ENCODE data around the gene PAPLN.

PAPLN gene

GRCh38 chr14:73313151-73313550 is 75.8 kb downstream of the PAPLN start:
- Histone ChIP-seq H3K4me1 (ENCODE audit: insufficient read depth, low read length, severe bottlenecking) (peaks cover 17% of the 10 kb centered on the region), H3K9me3 (ENCODE audit: low read length) (no peaks in the 10 kb centered on the region), H3K9me2 (ENCODE audit: low read depth, low read length) (no peaks in the 10 kb centered on the region), H4K20me1 (ENCODE audit: insufficient read depth, low read length) (no peaks in the 10 kb centered on the region), H3K79me2 (ENCODE audit: insufficient read depth, low read length) (no peaks in the 10 kb centered on the region), H3K9ac (ENCODE audit: low read length) (no peak overlapping the region), H3F3A (ENCODE audit: insufficient read depth, low read length) (no peaks in the 10 kb centered on the region), H3K4me2 (ENCODE audit: low read length) (no peak overlapping the region), H3K27ac (ENCODE audit: low read depth, low read length, poor library complexity, severe bottlenecking) (no peak overlapping the region), H3K36me3 (ENCODE audit: insufficient read depth, low read length) (no peaks in the 10 kb centered on the region), H3K4me3 (ENCODE audit: low read depth, low read length, poor library complexity, severe bottlenecking) (no peak overlapping the region), H3K27me3 (ENCODE audit: insufficient read depth, low read length) (no peaks in the 10 kb centered on the region), H2AFZ (ENCODE audit: low read length) (no peak overlapping the region)
- TF ChIP-seq EZH2 (IDR thresholded peaks at IDR 0.05; ENCODE audit: borderline replicate concordance, low read length) = no peak
- TF ChIP-seq, protein P1, sequence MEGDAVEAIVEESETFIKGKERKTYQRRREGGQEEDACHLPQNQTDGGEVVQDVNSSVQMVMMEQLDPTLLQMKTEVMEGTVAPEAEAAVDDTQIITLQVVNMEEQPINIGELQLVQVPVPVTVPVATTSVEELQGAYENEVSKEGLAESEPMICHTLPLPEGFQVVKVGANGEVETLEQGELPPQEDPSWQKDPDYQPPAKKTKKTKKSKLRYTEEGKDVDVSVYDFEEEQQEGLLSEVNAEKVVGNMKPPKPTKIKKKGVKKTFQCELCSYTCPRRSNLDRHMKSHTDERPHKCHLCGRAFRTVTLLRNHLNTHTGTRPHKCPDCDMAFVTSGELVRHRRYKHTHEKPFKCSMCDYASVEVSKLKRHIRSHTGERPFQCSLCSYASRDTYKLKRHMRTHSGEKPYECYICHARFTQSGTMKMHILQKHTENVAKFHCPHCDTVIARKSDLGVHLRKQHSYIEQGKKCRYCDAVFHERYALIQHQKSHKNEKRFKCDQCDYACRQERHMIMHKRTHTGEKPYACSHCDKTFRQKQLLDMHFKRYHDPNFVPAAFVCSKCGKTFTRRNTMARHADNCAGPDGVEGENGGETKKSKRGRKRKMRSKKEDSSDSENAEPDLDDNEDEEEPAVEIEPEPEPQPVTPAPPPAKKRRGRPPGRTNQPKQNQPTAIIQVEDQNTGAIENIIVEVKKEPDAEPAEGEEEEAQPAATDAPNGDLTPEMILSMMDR (IDR thresholded peaks at IDR 0.05; ENCODE audit: low read length) = no peak

DNA sequence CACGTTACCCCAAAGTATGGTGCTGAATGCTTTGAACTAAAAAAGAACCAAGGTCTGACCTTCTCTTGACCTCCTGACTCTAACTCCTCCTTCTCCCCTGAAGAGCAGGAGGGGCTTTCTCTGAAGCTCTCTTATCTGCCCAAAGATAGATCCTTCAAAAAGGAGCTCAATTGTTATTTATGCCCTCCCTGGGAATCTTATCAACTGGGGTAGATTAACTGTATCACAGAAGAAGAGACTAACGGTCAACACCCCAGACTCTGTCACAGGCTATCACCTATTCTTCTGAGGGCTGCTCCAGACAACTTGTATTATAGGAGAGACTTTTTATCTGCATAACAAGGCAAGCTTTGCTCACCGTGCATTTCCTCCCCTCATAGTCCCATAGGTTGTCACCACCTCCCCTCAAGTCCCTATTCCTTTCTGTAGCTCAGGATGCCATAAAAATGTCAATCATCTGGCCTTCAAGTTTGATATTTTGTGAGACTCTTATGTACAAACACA is 86.6 kb downstream of the PAPLN start:
- H3K36me3 ChIP-seq (ENCODE audit: insufficient read depth, low read length) = no peaks in the 10 kb centered on the region
- no peak overlapping the region for H3K27ac ChIP-seq (ENCODE audit: low read depth, low read length, poor library complexity, severe bottlenecking)
- no peaks in the 10 kb centered on the region for H3K79me2 ChIP-seq (ENCODE audit: insufficient read depth, low read length)
- H3K4me3 ChIP-seq (ENCODE audit: low read depth, low read length, poor library complexity, severe bottlenecking) = no peak overlapping the region
- no peaks in the 10 kb centered on the region for H3K9me3 ChIP-seq (ENCODE audit: low read length)
- no peak overlapping the region for H3K9ac ChIP-seq (ENCODE audit: low read length)
- H4K20me1 ChIP-seq (ENCODE audit: insufficient read depth, low read length) = no peaks in the 10 kb centered on the region
- TF ChIP-seq, protein P1 (IDR thresholded peaks at IDR 0.05; ENCODE audit: low read length) = no peak
- no peaks in the 10 kb centered on the region for H3K27me3 ChIP-seq (ENCODE audit: insufficient read depth, low read length)
- H3K9me2 ChIP-seq (ENCODE audit: low read depth, low read length) = no peaks in the 10 kb centered on the region
- H2AFZ ChIP-seq (ENCODE audit: low read length) = no peak overlapping the region
- no peak overlapping the region for H3K4me2 ChIP-seq (ENCODE audit: low read length)
- H3K4me1 ChIP-seq (ENCODE audit: insufficient read depth, low read length, severe bottlenecking) = peaks cover 6% of the 10 kb centered on the region
- no peaks in the 10 kb centered on the region for H3F3A ChIP-seq (ENCODE audit: insufficient read depth, low read length)
